HG02852 (cell line): ENCODE data around the gene LHFPL2.

Experiments used
- ATAC-seq: cut with Tn5 transposase; IDR thresholded peaks from one replicate; pipeline ENCODE4 v1.9.1; 2021; ENCODE audit warnings: mild to moderate bottlenecking, moderate library complexity; ENCODE audit not compliant: unreplicated experiment

The LHFPL2 gene

DNA sequence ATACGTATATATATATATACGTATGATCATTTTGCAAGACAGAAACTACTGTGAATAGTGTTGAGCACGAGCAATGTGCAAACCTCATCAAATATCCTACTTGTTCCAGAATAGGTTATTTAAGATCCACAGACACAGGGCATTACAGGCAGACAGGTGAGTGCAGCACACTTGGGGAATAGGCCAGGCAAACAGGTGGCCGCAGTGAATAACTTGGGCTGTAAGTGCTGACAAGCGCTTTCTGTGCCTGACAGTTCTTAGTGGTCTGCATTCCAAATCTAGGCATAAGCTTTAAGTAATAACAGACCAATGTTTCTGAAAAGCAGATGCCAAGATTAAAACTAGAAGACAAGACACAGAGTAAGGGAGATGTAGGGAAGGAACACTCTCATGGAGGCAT is 77.9 kb downstream of the LHFPL2 start:
- no peak for ATAC-seq

DNA sequence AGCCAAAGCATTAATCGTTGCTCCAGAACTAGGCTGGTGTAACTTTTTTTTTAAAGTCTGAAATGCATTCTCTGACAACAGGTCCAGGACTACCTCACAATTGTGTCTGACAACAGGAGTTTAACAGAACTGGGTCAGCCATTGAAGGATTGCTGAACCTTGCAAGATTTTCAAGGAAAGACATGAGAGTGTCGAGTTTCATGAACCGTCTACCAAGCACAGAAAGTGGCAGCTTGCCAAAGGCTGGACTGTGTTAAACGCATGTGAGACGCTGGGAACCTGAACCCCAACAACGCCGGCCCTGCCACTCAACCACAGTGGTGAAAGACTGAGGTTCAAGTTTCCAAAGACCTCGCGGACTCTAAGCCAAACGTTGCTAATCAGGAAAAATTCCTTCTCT is 79.1 kb downstream of the LHFPL2 start:
- no peak for ATAC-seq

DNA sequence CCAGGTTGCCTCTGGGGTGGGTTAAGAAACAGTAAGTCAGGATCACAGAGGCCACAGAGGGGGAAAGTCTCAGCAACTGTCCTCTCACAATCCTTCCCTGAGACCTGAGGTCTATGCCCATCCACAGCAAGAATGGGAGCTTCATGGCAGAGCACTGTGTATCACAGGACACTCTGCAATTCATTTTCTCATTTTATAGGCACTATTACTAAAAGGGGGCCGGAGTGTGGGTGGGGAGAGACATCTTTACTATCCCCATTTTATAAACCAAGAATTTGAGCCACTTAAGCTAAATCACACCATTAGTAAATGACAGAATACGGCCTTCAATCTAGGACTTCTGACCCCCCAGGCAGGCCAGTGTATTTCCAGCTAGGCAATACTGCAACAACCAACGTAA is 79.9 kb downstream of the LHFPL2 start:
- ATAC-seq = no peak

DNA sequence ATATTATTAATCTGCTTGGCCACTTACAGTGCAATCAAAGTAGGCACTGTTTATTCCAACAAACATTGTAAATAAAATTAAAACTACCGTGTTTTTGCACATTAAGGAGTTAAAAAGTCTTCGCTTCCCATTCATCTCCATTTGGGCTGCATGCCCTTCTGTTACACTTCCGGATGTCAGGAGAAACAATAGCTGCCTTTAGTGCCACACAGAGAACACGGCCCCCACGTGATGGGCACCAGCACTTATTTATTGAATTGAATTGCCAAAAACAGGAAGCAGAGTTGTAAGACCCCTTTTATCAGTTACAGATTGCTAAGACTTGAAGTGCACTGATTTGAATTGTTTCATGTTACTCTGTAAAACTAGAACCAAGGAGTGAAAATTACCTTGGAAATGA is 80.4 kb downstream of the LHFPL2 start:
- ATAC-seq = no peak

DNA sequence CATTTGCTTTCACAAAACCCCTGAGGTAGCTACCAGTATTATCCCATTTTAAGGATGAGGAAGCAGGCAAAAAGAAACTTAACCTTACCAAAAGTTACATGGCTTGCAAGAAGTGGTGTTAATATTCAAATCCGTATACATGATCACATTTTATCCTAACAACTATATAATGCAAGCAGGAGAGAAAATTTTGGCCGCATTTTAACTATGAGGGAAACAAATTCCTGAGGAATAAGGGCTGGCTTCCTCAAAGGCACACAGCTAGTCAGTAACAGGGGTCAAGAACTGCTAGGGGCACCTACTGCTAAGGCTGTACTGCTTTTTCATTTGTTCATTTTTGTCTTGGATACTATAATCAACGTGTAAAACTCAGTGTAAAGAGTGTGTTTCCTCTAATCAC is 81.0 kb downstream of the LHFPL2 start:
- ATAC-seq = no peak

DNA sequence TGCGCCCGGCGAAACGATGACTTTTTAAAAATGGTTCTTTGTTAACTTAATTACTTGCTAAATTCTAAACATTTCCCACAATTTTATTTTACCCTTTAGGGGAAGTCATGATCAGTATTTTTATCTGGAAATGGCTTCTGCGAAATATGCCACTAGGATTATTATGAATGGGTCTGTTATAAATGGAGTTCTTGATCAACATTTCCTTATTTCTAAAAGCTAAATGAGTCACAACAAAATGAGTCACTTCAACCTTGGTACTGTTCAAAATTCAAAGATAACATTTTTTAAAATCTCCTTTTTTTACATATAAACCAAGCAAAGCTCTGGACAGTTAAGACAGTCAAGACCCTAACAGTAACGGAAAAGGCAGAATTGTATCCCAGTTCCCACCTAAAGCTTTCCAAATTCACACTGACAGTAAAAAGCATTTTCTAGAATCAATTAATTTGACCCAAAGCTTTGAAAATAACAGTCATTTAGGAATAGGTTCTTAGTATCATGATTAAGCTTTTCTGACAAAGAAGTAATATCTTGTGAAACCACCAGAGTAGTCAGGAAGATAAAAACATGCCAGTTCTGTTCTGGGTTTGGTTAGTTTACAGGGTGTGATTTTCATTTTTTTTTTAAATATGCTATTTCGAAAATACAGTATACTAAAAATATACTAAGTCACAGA is 81.7 kb downstream of the LHFPL2 start:
- ATAC-seq = no peak

DNA sequence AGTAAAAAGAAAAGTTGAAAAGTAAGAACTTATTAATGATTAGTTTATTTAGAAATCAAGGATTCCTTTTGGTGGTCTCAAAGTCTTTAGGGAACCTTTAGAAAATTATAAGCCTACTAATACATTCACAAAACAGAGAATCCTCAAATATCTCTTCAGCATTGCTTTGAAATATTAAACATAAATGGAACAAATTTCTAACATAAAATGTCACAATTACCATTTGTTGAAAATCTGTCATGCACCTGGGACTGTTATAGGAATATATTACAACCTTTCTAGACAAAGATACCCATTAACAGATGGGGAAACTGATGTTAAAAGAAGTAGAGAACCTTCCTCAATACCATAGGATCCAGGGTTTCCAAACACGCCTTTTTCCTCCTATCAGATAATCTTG is 83.2 kb downstream of the LHFPL2 start:
- no peak for ATAC-seq

DNA sequence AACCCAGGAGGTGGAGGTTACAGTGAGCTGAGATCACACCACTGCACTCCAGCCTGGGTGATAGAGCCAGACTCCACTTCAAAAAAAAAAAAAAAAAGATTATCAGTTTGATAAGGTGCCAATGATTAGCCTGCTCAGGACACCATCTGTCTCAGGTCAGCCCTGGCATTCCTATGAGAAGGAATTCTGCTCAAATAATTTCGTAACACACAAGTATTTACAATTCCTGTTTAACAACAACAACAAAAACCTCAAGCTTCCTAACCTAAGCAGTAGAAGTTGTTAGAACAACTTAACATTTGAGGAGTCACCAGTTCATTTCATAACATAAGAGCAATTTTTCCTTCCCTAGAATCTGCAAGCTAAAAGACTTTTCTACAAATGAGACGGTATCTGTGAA is 85.0 kb downstream of the LHFPL2 start:
- no peak for ATAC-seq

DNA sequence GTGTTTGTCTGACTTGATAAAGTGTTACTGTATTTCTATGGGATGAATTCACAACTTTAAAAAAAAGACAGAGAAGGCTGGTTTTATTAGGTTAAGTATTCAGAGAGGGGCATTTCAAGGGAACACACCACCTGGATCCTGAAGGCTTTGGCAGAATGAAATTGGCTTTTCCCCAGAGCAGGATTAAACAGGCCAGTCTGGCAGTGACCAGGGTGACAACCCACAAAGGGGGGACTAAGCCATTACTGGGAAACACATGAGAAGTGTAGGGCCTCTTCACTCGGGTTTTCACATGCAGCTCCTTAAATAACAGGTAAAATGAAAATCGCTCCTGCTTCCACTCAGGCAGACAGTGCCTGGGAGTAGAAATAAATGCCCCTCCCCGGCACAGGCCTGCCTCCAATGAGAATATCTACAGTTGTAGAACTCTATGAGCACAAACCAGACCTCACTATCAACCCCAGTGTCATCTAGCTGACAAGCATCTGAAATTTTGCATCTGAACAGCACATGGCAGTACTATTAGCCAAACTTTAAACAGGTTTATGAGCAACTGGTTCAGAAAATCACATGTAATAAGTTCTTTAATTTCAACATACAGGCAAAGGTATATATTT is 85.8 kb downstream of the LHFPL2 start:
- no peak for ATAC-seq

DNA sequence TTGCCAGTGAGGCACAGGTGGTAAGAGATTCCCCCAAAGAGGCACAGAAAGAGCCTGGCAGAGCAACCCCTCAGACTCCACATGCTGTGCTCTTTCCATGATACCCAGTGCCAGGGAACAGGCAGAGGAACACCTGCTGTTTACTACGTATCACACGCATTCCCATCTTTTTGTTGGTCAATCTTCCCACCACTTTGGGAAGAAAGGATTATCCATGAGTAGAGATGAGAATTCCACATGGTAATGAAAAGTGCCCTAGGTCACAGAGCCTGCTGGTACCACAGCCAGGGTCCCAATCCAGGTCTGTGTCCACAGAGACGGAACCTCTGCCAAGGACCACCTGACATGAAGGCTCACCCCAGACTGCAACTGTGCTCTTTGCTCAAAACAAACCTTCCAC is 86.6 kb downstream of the LHFPL2 start:
- ATAC-seq = no peak

DNA sequence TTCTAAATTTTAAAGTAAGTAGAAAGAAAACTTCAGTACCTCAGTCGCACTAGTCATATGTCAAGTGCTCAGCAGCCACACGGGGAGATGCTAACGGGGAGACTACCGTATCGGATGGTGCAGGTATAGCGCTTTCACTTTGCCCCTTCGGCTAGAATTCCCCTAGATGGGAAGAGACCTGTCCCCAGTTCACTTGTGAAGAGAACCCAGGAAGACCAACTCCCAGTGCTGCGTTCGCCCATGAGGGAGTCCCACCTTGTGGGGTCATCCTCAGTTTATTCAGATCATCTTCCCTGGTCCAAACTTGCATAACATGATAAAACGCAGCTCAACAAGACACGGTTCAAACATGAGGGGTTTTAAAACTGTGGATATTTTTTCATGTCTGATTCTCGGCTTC is 87.3 kb downstream of the LHFPL2 start:
- no peak for ATAC-seq

DNA sequence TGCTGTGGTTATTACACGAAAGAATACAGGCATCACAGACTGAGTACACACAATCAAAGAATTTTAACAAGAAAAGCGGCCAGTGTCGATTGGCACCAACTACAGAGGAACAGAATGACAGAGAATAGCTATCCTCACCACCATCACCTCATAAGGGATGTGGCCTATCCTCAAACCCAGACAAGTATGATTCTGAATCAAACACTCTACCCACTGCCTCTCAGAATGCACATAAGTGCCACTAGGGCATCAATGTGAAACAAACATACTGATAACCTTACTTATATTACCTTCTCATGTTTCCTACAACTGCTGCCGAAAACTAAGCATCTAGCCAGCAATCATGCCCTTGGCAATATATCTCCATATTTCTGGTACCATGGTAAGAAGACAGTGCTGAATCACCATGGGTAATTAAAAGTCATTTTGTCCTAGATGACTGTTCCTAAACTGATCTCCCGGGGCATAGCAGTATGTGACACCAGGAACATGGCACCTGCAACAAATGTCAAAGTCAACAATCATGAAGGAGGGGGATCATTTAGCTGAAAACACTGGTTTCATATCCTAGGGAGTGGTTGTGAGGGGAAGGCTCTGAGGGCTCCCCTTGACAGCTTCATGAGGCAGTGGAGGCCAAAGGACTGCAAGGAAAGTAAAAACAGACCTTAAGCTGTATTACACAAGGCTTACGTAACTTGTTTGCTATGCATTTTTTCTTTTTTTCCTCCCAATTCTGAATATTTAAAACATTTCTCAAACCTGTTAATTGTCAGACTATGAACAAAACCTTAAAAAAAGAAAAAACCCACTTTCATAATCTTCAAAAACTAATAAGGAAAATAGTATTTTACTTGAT is 88.3 kb downstream of the LHFPL2 start:
- no peak for ATAC-seq

DNA sequence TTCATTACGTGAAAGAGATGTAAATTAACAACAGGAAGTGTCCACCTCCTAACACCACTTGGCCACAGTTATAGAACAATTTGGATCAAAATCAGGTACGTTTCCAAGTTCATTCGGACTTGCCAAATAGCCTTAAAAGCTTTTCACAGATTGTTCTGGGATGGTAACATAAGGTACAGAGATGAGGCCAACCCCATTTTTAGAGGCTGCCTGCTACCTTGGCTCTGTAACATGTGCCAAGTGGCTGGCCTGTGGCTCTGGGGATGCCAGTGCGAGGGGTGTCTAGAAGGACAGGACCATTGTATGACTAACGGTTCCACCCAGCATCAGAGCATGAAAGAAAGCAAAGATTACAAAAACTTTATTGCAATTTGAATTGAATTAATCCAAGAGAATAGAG is 91.0 kb downstream of the LHFPL2 start:
- no peak for ATAC-seq

DNA sequence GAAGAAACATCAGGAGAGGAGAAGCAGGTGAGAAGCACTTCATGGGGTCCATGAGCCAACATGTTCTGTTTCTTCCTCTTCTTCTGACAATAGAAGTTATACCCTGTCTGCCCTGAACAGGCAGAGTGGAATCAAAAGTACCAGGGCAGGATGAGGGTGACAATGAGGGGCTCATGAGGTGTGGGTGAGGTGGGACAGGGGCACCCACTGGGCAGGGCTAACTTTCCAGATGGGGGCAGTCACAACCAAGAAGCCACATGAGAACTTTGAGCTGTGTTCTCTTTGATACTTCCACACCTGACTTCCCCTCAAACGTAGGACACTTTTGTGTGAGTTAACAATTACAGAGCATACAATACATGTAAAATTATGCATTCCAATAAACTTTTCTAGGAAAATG is 92.7 kb downstream of the LHFPL2 start:
- ATAC-seq = no peak

DNA sequence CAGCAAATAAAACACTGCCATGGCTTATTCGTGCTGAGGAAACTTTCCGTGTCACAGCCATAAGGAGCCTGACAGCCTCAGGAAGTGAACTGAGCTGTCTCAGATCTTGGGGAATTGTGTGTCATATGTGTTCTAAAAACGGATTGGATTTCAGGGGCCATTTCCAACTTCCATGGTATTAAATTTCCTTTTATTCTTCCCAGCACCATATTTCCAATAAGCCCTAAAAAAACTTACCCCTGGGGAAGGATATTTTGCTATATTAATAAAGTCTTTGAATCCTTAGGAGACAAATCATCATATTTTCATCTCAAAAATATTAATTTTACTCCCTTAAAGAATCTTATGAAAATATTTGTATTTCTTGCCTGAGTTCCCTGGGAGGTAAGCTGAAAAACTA is 93.9 kb downstream of the LHFPL2 start:
- ATAC-seq = no peak

DNA sequence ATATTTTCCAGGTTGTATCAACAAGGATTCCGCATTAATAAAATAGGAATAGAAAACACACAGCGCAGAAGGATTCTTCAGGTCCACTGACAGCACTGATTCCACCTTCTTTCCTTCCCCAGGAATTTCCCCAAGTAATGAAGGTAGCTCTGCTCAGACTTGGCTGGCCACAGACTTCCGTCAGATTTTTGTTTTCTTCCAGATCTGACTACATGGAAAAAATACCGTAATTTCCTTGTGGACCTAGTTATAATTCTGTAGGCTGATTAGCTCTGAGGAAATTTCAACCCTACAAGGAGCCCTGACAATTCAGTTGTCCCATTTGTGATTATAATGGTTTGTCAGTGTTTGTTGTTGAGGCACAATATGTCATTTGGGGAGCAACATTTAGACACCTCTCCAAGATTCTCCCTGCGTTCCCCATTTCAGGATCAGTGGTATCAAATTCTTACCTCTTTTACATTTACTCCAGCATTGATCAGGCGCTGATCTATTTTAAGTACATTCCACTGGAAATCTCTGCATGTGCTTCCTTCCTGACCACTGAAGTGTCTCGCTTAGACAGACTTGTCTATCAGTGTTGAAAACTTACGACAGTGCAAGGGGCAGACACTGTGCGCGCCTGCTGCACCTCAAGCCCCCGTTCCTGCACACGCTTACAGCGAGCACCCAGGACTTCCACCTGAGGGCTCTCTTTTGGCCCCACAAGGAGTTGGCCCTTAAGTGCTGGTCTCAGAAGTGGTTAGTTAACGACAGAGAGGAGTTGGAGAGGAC is 94.8 kb downstream of the LHFPL2 start:
- ATAC-seq = no peak

DNA sequence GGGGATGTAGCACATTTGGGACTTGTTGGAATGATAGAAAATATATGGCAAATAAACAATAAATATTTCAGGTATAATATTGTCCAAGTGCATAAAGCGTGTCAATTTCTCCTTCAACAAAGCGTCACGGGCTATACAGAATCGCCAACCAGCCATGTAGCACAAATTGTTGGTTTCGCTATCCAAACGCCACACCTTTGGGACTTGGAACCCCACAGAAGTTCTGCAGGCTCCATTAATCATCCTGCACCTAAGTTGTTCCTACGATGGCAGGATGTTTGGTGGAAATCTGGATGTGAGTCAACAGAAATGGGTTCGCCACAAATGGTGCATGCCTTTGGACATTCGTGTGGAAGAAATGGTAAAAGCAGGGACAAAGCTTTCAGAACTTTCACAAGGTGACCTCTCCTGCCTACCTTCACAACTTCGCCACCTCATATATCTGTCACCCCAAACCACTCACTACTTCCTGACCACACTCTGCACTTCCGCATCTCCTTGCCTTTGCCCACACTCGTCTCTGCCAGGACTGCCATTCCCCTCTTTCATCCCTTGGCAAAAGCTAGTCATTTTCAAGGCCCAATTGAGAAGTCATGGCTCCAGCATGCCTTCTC is 95.7 kb downstream of the LHFPL2 start:
- ATAC-seq = no peak

DNA sequence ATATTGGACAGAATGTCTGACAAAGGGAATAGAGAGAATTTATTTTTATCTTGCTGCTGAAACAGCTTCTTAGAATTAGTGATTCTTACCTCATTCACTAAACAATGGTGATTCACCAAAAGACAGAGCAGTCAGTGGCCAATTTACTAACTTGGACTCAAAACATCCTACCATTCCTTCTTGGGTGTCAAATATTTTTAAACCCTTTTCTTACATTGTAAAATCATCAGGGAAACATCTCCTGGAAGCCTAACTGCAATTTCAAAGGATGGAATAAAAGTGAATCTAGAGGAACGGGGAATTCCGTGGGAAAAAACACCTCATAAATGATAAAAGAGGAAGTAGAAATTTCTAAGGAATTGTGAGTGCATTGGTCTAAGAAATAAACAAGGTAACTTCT is 97.7 kb downstream of the LHFPL2 start:
- ATAC-seq = no peak

DNA sequence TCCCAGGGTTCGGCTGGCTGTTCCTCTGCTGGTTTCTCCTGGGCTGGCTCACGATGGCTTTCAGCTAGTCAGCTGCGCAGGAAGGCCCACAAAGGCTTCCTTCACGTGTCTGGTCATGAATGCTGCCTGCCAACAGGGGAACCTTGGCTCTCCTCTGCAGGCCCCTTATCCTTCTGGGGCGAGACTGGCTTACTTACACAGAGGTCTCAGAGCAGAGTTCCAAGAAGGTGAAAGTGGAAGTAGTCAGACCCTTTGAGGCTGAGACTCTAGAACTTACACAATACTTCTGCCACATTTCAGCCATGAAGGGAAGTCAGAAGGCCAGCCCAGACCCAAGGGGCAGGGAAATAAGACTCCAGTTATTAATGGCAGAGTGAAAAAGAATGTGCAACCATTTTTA is 99.5 kb downstream of the LHFPL2 start:
- no peak for ATAC-seq

DNA sequence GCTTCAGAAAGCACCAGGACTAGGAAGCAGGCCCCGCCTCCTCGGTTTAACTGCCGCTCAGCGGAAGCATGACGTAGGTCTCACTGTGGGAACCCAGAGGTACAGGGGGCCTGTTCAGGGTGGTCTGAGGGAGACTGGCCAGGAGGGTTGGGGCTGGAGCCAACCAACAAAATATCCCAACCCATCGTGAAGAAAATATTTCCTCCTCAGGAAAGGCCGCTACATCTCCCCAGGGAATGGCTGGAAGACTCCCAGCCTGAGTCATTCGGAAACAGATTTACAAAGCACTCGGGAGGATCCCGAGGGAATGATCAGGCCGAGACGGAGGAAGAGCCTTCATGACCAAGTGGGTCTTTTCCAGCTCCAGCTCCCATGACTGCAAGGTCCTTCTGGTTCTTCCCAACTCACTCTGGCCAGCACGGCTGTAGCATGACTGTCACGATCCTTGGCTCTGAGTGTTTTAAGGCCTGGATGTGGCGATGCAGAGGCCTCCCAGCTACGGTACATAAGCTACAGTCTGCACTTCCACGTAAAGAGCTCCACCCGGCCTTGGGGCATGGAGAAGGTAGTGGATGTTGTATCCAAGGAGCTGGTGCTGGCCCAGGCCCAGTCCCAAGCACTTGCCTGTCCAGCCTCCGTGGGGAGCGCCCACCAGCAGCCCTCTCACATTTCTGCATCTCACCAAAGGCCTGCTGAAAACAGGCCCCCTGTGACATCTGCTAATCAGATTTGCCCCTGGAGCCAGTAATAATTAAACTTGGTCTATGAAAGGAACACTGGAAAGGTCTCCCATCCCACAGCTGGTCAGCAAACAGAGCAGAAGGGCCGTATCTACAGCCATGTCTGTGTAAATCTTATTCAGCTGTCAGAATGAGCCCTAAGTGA is 100.6 kb downstream of the LHFPL2 start:
- no peak for ATAC-seq
